SK-N-SH treated with all-trans-retinoic acid at 6 μM for 48 hours (cell line): Measurements from ENCODE around the gene GLP2R.
A peak's percentile ranks its signal among the peaks of the same experiment; 100 is the strongest.

Experiments
- ATAC-seq: fragments of 200-7000 bp; cut with Tn5 transposase; 3 replicates; pipeline ENCODE4 v1.9.1; 2020; ENCODE audit warnings: mild to moderate bottlenecking, moderate library complexity
- ARNTL ChIP-seq: fragments of 450-650 bp; formaldehyde crosslinking; IDR thresholded peaks from 2 replicates; pipeline ENCODE4 v1.5.0; 2020; ENCODE audit warnings: low read depth, mild to moderate bottlenecking, moderate library complexity, borderline replicate concordance
- BACH2 ChIP-seq: fragments of 250-450 bp; sonication (Bioruptor Pico); IDR thresholded peaks from 2 replicates; pipeline ENCODE4 v1.9.0; 2021; ENCODE audit warnings: mild to moderate bottlenecking, borderline replicate concordance
- CSDC2 ChIP-seq: fragments of 250-450 bp; sonication (Bioruptor Pico); IDR thresholded peaks from 2 replicates; pipeline ENCODE4 v1.5.0; 2020; ENCODE audit warnings: mild to moderate bottlenecking, moderate library complexity
- ESRRG ChIP-seq: fragments of 250-450 bp; sonication (Bioruptor Pico); IDR thresholded peaks from 2 replicates; pipeline ENCODE4 v1.6.1; 2021; ENCODE audit warnings: mild to moderate bottlenecking
- GLIS3 ChIP-seq: fragments of 250-450 bp; sonication (Bioruptor Pico); IDR thresholded peaks from 2 replicates; pipeline ENCODE4 v1.5.0; 2020; ENCODE audit warnings: mild to moderate bottlenecking, moderate library complexity
- ISL1 ChIP-seq: fragments of 250-450 bp; sonication (Bioruptor Pico); IDR thresholded peaks from 2 replicates; pipeline ENCODE4 v2.1.2; 2022; ENCODE audit warnings: mild to moderate bottlenecking, moderate library complexity
- OSR1 ChIP-seq: fragments of 250-450 bp; sonication (Bioruptor Pico); IDR thresholded peaks from 2 replicates; pipeline ENCODE4 v1.8.0; 2022; ENCODE audit warnings: moderate library complexity, mild to moderate bottlenecking, inconsistent platforms
- PPARA ChIP-seq: fragments of 250-450 bp; sonication (Bioruptor Pico); IDR thresholded peaks from 2 replicates; pipeline ENCODE4 v1.5.0; 2020; ENCODE audit warnings: mild to moderate bottlenecking, borderline replicate concordance
- RARB ChIP-seq: fragments of 250-450 bp; sonication (Bioruptor Pico); IDR thresholded peaks from 2 replicates; pipeline ENCODE4 v1.8.0; 2021; ENCODE audit warnings: mild to moderate bottlenecking, moderate library complexity
- SNAI2 ChIP-seq: fragments of 250-450 bp; sonication (Bioruptor Pico); IDR thresholded peaks from 2 replicates; pipeline ENCODE4 v1.5.0; 2020; ENCODE audit warnings: mild to moderate bottlenecking, moderate library complexity
- TOX ChIP-seq: fragments of 250-450 bp; sonication (Bioruptor Pico); IDR thresholded peaks from 2 replicates; pipeline ENCODE4 v1.8.0; 2021; ENCODE audit warnings: mild to moderate bottlenecking, moderate library complexity, borderline replicate concordance
- ZC3H10 ChIP-seq: fragments of 250-450 bp; sonication (Bioruptor Pico); IDR thresholded peaks from 2 replicates; pipeline ENCODE4 v1.5.1; 2021; ENCODE audit warnings: mild to moderate bottlenecking, moderate library complexity
- ZFP3 ChIP-seq: fragments of 250-450 bp; sonication (Bioruptor Pico); IDR thresholded peaks from 2 replicates; pipeline ENCODE4 v1.5.0; 2020; ENCODE audit warnings: mild to moderate bottlenecking, moderate library complexity
- ZFP30 ChIP-seq: fragments of 450-650 bp; formaldehyde crosslinking; IDR thresholded peaks from 2 replicates; pipeline ENCODE4 v1.5.0; 2022; ENCODE audit warnings: mild to moderate bottlenecking, moderate library complexity
- ZNF565 ChIP-seq: fragments of 450-650 bp; formaldehyde crosslinking; conservative IDR thresholded peaks from 2 replicates; pipeline ENCODE4 v1.5.0; 2020; ENCODE audit warnings: low read depth, mild to moderate bottlenecking, moderate library complexity
- ZNF8 ChIP-seq: fragments of 450-650 bp; formaldehyde crosslinking; IDR thresholded peaks from 2 replicates; pipeline ENCODE4 v1.5.0; 2020; ENCODE audit warnings: mild to moderate bottlenecking, moderate library complexity
- TF ChIP-seq, protein P1 (sequence below): fragments of 250-450 bp; sonication (Bioruptor Pico); IDR thresholded peaks from 2 replicates; pipeline ENCODE4 v1.5.1; 2020; ENCODE audit warnings: low read depth, mild to moderate bottlenecking, moderate library complexity
- TF ChIP-seq, protein P2 (sequence below): fragments of 250-450 bp; sonication (Bioruptor Pico); IDR thresholded peaks from 2 replicates; pipeline ENCODE4 v1.5.0; 2020; ENCODE audit warnings: mild to moderate bottlenecking, moderate library complexity
- TF ChIP-seq, protein P3 (sequence below): fragments of 250-450 bp; sonication (Bioruptor Pico); IDR thresholded peaks from 2 replicates; pipeline ENCODE4 v1.8.0; 2021; ENCODE audit warnings: low read depth, mild to moderate bottlenecking, moderate library complexity, borderline replicate concordance

GLP2R gene

DNA sequence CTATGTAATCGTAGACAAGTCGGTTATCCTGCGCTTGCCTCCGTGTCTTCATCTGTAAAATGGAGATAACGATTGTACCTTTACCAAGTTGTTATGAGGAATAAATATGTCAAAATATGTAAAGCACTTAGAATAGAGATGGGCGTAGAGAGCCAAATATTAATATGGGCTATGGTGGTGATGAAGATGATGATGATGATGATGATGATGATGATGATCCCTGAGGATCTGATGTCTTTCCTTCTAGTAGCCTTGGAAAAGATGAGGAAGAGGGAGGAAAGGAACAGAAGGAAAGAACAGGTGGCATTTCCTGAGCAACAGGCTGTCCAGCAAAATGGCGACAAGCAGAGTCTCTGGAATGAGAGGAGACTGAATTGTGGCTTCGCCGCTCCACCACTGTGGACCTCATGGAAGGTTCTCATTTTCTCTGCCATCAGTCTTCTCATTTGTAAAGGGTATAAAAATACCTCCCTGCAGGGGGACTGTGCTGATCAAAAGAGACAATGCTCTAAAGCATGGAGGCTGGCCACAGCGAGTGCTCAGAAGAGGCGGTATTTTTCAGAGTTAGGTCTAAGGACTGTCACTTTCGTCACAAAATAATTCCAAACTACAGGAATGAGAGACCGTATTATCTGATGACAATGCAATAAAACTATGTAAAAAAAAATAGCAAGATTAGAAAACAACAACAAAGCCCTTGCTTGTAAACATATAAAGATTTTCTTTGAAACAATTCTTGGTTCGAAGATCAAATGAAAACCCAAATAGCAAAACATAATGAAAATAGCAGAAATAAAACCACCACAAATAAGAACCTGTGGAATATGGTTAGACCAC, 96.5 kb downstream of the GLP2R start:
- ATAC-seq, result no peak
- TF ChIP-seq ZNF565 (CRISPR knock-in tag) (no peak), BACH2 (no peak), ISL1 (CRISPR knock-in tag) (no peak), ZC3H10 (CRISPR knock-in tag) (no peak), ZFP3 (CRISPR knock-in tag) (no peak), CSDC2 (CRISPR knock-in tag) (no peak), ESRRG (CRISPR knock-in tag) (no peak), OSR1 (CRISPR knock-in tag) (no peak), TOX (no peak), SNAI2 (CRISPR knock-in tag) (no peak), RARB (CRISPR knock-in tag) (no peak), ZFP30 (CRISPR knock-in tag) (no peak), ZNF8 (CRISPR knock-in tag) (no peak), GLIS3 (CRISPR knock-in tag) (no peak)
- TF ChIP-seq, protein P1, sequence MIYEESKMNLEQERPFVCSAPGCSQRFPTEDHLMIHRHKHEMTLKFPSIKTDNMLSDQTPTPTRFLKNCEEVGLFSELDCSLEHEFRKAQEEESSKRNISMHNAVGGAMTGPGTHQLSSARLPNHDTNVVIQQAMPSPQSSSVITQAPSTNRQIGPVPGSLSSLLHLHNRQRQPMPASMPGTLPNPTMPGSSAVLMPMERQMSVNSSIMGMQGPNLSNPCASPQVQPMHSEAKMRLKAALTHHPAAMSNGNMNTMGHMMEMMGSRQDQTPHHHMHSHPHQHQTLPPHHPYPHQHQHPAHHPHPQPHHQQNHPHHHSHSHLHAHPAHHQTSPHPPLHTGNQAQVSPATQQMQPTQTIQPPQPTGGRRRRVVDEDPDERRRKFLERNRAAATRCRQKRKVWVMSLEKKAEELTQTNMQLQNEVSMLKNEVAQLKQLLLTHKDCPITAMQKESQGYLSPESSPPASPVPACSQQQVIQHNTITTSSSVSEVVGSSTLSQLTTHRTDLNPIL, result no peak
- TF ChIP-seq, protein P2, sequence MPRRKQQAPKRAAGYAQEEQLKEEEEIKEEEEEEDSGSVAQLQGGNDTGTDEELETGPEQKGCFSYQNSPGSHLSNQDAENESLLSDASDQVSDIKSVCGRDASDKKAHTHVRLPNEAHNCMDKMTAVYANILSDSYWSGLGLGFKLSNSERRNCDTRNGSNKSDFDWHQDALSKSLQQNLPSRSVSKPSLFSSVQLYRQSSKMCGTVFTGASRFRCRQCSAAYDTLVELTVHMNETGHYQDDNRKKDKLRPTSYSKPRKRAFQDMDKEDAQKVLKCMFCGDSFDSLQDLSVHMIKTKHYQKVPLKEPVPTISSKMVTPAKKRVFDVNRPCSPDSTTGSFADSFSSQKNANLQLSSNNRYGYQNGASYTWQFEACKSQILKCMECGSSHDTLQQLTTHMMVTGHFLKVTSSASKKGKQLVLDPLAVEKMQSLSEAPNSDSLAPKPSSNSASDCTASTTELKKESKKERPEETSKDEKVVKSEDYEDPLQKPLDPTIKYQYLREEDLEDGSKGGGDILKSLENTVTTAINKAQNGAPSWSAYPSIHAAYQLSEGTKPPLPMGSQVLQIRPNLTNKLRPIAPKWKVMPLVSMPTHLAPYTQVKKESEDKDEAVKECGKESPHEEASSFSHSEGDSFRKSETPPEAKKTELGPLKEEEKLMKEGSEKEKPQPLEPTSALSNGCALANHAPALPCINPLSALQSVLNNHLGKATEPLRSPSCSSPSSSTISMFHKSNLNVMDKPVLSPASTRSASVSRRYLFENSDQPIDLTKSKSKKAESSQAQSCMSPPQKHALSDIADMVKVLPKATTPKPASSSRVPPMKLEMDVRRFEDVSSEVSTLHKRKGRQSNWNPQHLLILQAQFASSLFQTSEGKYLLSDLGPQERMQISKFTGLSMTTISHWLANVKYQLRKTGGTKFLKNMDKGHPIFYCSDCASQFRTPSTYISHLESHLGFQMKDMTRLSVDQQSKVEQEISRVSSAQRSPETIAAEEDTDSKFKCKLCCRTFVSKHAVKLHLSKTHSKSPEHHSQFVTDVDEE, result no peak
- TF ChIP-seq, protein P3, sequence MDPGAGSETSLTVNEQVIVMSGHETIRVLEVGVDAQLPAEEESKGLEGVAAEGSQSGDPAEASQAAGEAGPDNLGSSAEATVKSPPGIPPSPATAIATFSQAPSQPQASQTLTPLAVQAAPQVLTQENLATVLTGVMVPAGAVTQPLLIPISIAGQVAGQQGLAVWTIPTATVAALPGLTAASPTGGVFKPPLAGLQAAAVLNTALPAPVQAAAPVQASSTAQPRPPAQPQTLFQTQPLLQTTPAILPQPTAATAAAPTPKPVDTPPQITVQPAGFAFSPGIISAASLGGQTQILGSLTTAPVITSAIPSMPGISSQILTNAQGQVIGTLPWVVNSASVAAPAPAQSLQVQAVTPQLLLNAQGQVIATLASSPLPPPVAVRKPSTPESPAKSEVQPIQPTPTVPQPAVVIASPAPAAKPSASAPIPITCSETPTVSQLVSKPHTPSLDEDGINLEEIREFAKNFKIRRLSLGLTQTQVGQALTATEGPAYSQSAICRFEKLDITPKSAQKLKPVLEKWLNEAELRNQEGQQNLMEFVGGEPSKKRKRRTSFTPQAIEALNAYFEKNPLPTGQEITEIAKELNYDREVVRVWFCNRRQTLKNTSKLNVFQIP (CRISPR knock-in tag), result no peak

DNA sequence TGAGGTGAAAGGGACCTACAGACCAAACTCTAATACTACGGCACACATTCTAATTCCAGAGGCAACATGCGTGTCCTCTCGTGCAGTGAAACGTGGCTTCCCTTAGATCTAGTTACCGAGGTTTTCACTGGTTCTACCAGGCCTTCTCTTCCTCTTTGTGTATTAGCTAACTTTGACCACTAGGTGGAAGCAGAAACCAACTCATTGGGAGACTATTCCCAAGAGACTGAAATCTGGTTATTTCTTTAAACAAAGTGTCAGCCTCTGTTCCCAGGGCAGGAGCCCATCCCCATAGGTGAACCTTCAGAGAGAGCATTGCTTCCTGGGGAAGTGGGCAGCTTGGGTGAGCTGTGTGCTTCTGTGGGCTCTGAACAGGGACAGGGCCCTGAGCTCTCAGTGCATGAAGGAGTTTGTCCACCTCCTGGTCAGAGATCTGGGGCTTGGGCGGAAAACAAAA, 99.0 kb downstream of the GLP2R start:
- ATAC-seq, result peak; percentile 90
- no peak for TF ChIP-seq SNAI2 (CRISPR knock-in tag)

DNA sequence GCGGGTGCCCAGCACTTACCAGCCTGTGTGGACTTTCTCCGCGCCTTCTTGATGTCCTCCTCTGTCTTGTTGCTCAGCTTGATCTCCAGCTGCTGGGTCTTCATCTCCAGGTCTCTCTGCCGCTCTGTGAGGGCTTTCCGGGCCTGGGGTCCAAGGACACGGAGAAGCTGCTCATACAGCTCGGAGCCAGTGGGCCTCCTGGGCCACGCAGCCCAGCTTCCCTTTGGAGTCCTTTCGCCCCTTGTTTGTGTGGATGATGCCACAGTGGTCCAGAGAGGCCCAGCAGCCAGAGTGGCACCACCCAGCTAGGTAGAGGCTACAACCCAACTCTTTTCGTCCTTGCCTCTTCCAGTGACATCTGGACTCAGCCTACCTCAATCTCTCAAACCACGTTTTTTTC, 99.7 kb downstream of the GLP2R start:
- TF ChIP-seq ZFP30 (CRISPR knock-in tag) (no peak), PPARA (no peak), ZC3H10 (CRISPR knock-in tag) (no peak), ZNF8 (CRISPR knock-in tag) (no peak), GLIS3 (CRISPR knock-in tag) (no peak), ARNTL (no peak)
- no peak for ATAC-seq

DNA sequence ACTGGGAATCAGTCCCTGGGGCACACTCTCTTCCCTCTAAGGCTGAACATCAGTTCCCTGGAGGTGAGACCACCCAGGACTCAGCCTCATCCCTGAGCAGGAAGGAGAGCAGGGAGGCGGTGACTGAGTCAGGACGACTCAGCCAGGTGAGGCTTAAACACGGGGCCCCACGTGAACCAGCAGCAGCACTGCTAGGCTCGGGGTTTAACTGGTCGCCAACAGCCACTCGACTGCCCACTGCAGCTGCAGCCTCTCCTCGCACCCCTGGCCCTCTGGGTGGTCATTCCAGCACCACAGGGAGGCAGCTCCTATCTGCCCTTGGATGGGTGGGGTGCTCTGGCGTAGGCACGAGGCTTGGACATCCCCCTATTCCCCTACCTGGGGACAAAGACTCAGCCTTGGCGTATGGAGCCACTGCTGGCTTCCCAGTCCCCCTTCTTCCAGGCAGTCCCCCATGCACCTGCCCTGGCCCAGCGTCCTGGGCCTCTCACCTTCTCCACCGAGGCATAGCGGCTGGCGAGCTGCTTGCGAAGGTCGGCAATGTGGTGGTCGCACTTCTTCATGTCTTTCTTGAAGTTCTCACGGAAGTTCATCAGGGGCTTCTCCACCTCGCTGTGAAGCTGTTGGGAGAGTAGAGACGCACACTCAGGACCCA, 100.6 kb downstream of the GLP2R start:
- TF ChIP-seq BACH2, result no peak
- TF ChIP-seq, protein P3 (CRISPR knock-in tag), result no peak
- TF ChIP-seq, all 23 proteins: peak for 0
- no peak for ATAC-seq
